NCI-H1436 treated with DMSO at 0.1 percent for 48 hours (cell line): Measurements from ENCODE around the gene CORO1C.

Source experiments
- DNase-seq: peaks from one replicate; lab custom pipeline; 2025; lab: John Stamatoyannopoulos, UW

Gene CORO1C

GRCh38 chr12:108599948-108600701 is 131.2 kb downstream of the CORO1C start:
- DNase-seq = no peak

- no peak for DNase-seq
Measured at GRCh38 chr12:108599541-108599940, 131.8 kb downstream of the CORO1C start.

GRCh38 chr12:108598553-108599250 is 132.6 kb downstream of the CORO1C start:
- DNase-seq = no peak

- DNase-seq = no peak
Measured at GRCh38 chr12:108597559-108598471, 133.5 kb downstream of the CORO1C start, which contains the start of gene TMEM119. TSS of gene TMEM119 (minus strand) at chr12:108598084. CDS start at chr12:108592383, 5,701 bp downstream.

- no peak for DNase-seq
Measured at GRCh38 chr12:108596854-108597558, 134.3 kb downstream of the CORO1C start.

GRCh38 chr12:108595711-108596647 is 135.3 kb downstream of the CORO1C start:
- no peak for DNase-seq
